ENCODE data around the gene PRDM12. TPM values are rescaled to one million over a fixed set of nuclear protein-coding genes. Genes with fewer than 3 reads are reported as not detected.

PRDM12 gene
- polyA plus RNA-seq, 1 donor (not counting 4 experiments of a cell fraction or from before 2014, with no cell fraction given) = not detected

GRCh38 chr9:130720762-130721161 lies 56.4 kb downstream of the PRDM12 start:
- Histone ChIP-seq H3K4me3 (ENCODE audit: control insufficient read depth in 2 of 3, extremely low read depth in 1 of 3, insufficient read depth in 2 of 3, low read depth in 1 of 3, low read length in 3 of 3) (no peak overlapping the region), H3K36me3 (ENCODE audit: control insufficient read depth in 2 of 2, extremely low read depth in 1 of 2, insufficient read depth in 2 of 2, low read length in 2 of 2) (no peaks in the 10 kb centered on the region), H3K9me3 (ENCODE audit: control insufficient read depth, low read depth, low read length) (no peaks in the 10 kb centered on the region), H3K4me2 (ENCODE audit: control insufficient read depth, extremely low read depth, insufficient read depth, low read depth, low read length) (no peak overlapping the region), H2AFZ (ENCODE audit: control insufficient read depth, low read length) (no peak overlapping the region), H3K9me1 (ENCODE audit: control insufficient read depth, extremely low read depth, insufficient read depth, low read length) (no peaks in the 10 kb centered on the region), H4K20me1 (ENCODE audit: control insufficient read depth, extremely low read depth, insufficient read depth, low read length) (no peaks in the 10 kb centered on the region), H3K27ac (ENCODE audit: control insufficient read depth, insufficient read depth, low read length) (no peak overlapping the region), H3K9ac (ENCODE audit: control insufficient read depth, extremely low read depth, insufficient read depth, low read length) (no peak overlapping the region), H3K4me1 (ENCODE audit: control insufficient read depth, extremely low read depth, insufficient read depth, low read length) (peaks cover 3% of the 10 kb centered on the region), H3K79me2 (ENCODE audit: control insufficient read depth, insufficient read depth, low read length) (peaks cover 39% of the 10 kb centered on the region), H3K27me3 (ENCODE audit: control insufficient read depth, extremely low read depth, insufficient read depth, low read length) (no peaks in the 10 kb centered on the region)
- no peak for DNase-seq (ENCODE audit: low read depth, low spot score)
- TF ChIP-seq EZH2 (IDR thresholded peaks at IDR 0.05; ENCODE audit: low read length) = no peak
- TF ChIP-seq CTCF (optimal IDR thresholded peaks at IDR 0.05 in 1 of 3, IDR thresholded peaks at IDR 0.05 in 1 of 3, conservative IDR thresholded peaks at IDR 0.05 in 1 of 3; ENCODE audit: extremely low read depth in 1 of 3, insufficient read depth in 2 of 3, low read length in 3 of 3) = no peak
- dilution Hi-C loops (cut with MboI; ENCODE audit: extremely low pct_ligation_motif_present, low sequenced_read_pairs) = no loop called here
- no peak for FAIRE-seq

GRCh38 chr9:130728721-130729120 lies 64.3 kb downstream of the PRDM12 start:
- Histone ChIP-seq H3K4me2 (ENCODE audit: control insufficient read depth, extremely low read depth, insufficient read depth, low read depth, low read length) (peak overlapping the region; percentile 46), H3K9ac (ENCODE audit: control insufficient read depth, extremely low read depth, insufficient read depth, low read length) (peak overlapping the region; percentile 53), H3K27ac (ENCODE audit: control insufficient read depth, insufficient read depth, low read length) (peak overlapping the region; percentile 68)

More at GRCh38 chr9:130728721-130729120, 64.3 kb downstream of the PRDM12 start:
- Histone ChIP-seq H3K79me2 (ENCODE audit: control insufficient read depth, insufficient read depth, low read length) (peaks cover 35% of the 10 kb centered on the region), H2AFZ (ENCODE audit: control insufficient read depth, low read length) (no peak overlapping the region), H3K27me3 (ENCODE audit: control insufficient read depth, extremely low read depth, insufficient read depth, low read length) (no peaks in the 10 kb centered on the region), H3K9me3 (ENCODE audit: control insufficient read depth, low read depth, low read length) (no peaks in the 10 kb centered on the region), H3K4me3 (ENCODE audit: control insufficient read depth in 2 of 3, extremely low read depth in 1 of 3, insufficient read depth in 2 of 3, low read depth in 1 of 3, low read length in 3 of 3) (no peak overlapping the region), H3K4me1 (ENCODE audit: control insufficient read depth, extremely low read depth, insufficient read depth, low read length) (peaks cover 21% of the 10 kb centered on the region), H4K20me1 (ENCODE audit: control insufficient read depth, extremely low read depth, insufficient read depth, low read length) (no peaks in the 10 kb centered on the region), H3K36me3 (ENCODE audit: control insufficient read depth in 2 of 2, extremely low read depth in 1 of 2, insufficient read depth in 2 of 2, low read length in 2 of 2) (no peaks in the 10 kb centered on the region), H3K9me1 (ENCODE audit: control insufficient read depth, extremely low read depth, insufficient read depth, low read length) (no peaks in the 10 kb centered on the region)
- no peak for FAIRE-seq
- no peak for DNase-seq (ENCODE audit: low read depth, low spot score)
- dilution Hi-C loops (cut with MboI; ENCODE audit: extremely low pct_ligation_motif_present, low sequenced_read_pairs) = no loop called here
- no peak for TF ChIP-seq EZH2 (IDR thresholded peaks at IDR 0.05; ENCODE audit: low read length)
- TF ChIP-seq CTCF (optimal IDR thresholded peaks at IDR 0.05 in 1 of 3, IDR thresholded peaks at IDR 0.05 in 1 of 3, conservative IDR thresholded peaks at IDR 0.05 in 1 of 3; ENCODE audit: extremely low read depth in 1 of 3, insufficient read depth in 2 of 3, low read length in 3 of 3) = no peak
